Fibroblast of lung (primary cell): ENCODE results near the gene EMC9. TPM values are rescaled to one million over a fixed set of nuclear protein-coding genes. Genes with fewer than 3 reads are reported as not detected.

Experiments used
- DNase-seq, 2 donors: peaks; one replicate each; pipeline versions ENCODE4 v3.0.0 to v3.0.0-alpha.2; 2010; ENCODE audit warnings: low read depth in 2 of 2
- H2AFZ ChIP-seq: 2 replicates; pipeline ENCODE4 v1.5.1; 2012; ENCODE audit warnings: low read length, control low read depth, inconsistent platforms
- H3K27ac ChIP-seq: 2 replicates; pipeline ENCODE4 v1.5.1; 2011; ENCODE audit warnings: low read length, control low read depth; ENCODE audit not compliant: insufficient read depth
- H3K27me3 ChIP-seq: 2 replicates; pipeline ENCODE4 v1.5.1; 2011; ENCODE audit warnings: mild to moderate bottlenecking, low read length; ENCODE audit not compliant: control insufficient read depth, insufficient read depth
- H3K36me3 ChIP-seq: 2 replicates; pipeline ENCODE4 v1.5.1; 2011; ENCODE audit warnings: low read length; ENCODE audit not compliant: control insufficient read depth, insufficient read depth
- H3K4me1 ChIP-seq: 2 replicates; pipeline ENCODE4 v1.5.1; 2011; ENCODE audit warnings: low read length; ENCODE audit not compliant: control insufficient read depth, insufficient read depth; ENCODE audit errors: extremely low read depth
- H3K4me2 ChIP-seq: 2 replicates; pipeline ENCODE4 v1.5.1; 2011; ENCODE audit warnings: low read length, control low read depth; ENCODE audit not compliant: insufficient read depth; ENCODE audit errors: extremely low read depth
- H3K4me3 ChIP-seq, 4 experiments: fragments of 200-600 bp in 1 of 4; sonication (generic) in 1 of 4; replicated peaks in 1 of 4; 2 replicates each; pipeline ENCODE4 v1.5.1; 2011 to 2016; ENCODE audit warnings: low read length in 4 of 4, low read depth in 3 of 4, mild to moderate bottlenecking in 3 of 4, control low read depth in 2 of 4, inconsistent platforms in 1 of 4, mixed read lengths in 1 of 4; ENCODE audit not compliant: insufficient read depth in 1 of 4; ENCODE audit errors: control extremely low read depth in 1 of 4
- H3K79me2 ChIP-seq: 2 replicates; pipeline ENCODE4 v1.5.1; 2012; ENCODE audit warnings: mild to moderate bottlenecking, low read length, inconsistent platforms; ENCODE audit not compliant: control insufficient read depth, insufficient read depth
- H3K9ac ChIP-seq: 2 replicates; pipeline ENCODE4 v1.5.1; 2011; ENCODE audit warnings: mild to moderate bottlenecking, low read length, control low read depth; ENCODE audit not compliant: insufficient read depth
- H3K9me3 ChIP-seq: 2 replicates; pipeline ENCODE4 v1.5.1; 2012; ENCODE audit warnings: low read depth, low read length; ENCODE audit not compliant: control insufficient read depth, insufficient read depth
- H4K20me1 ChIP-seq: 2 replicates; pipeline ENCODE4 v1.5.1; 2011; ENCODE audit warnings: low read length; ENCODE audit not compliant: control insufficient read depth, insufficient read depth; ENCODE audit errors: extremely low read depth
- EZH2 ChIP-seq: IDR thresholded peaks from 2 replicates; pipeline ENCODE4 v1.5.1; 2012; ENCODE audit warnings: low read length, control low read depth, mild to moderate bottlenecking; ENCODE audit errors: missing control alignments
- polyA plus RNA-seq, 2 donors: library from polyadenylated mRNA; depleted of rRNA in 1 of 2; stranded (reverse) in 1 of 2; unstranded in 1 of 2; fragments of >200 nt; gene quantifications; 2 replicates each; pipeline ENCODE4 v1.2.1, GENCODE V29; 2011 to 2012; ENCODE audit warnings: missing spikeins in 1 of 2
- total RNA-seq: library from RNA; depleted of rRNA; stranded (reverse); fragments of >200 nt; gene quantifications from 2 replicates; pipeline ENCODE4 v1.2.1, GENCODE V29; 2014
- TF ChIP-seq, protein P1 (sequence below), 2 donors: IDR thresholded peaks in 1 of 2; conservative IDR thresholded peaks in 1 of 2; 1 replicate in 1 of 2; 2 replicates in 1 of 2; pipeline ENCODE4 v1.5.1; 2011 to 2012; ENCODE audit warnings: low read length in 2 of 2, control low read depth in 1 of 2, inconsistent platforms in 1 of 2, low read depth in 1 of 2, mild to moderate bottlenecking in 1 of 2

Gene EMC9
- total and polyA plus RNA-seq, 2 donors (not counting 1 experiment from before 2014, with no cell fraction given), result 6.6 to 18.0 TPM

DNA sequence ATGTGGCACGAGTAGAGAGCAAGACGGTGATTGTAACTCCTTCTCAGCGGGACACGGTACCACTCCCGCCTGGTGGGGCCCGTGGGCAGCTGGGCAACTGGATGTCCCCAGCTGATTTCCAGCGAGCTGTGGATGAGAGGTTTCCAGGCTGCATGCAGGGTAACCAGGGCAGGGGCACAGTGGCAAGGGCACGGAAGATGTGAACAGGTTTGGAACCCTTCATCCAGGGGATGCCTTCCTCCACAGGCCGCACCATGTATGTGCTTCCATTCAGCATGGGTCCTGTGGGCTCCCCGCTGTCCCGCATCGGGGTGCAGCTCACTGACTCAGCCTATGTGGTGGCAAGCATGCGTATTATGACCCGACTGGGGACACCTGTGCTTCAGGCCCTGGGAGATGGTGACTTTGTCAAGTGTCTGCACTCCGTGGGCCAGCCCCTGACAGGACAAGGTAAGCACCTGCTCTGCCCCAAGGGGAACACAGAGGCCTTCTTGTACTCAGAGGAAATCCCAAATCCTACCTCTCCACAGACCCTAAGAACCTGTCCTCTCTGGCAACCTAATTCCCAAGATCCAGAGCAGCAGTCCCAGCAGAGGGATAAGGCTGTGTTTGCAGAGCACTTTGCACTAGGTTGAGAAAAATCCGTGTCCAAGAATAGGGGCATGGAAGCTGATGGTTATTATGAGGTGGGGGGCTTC is 43.0 kb downstream of the EMC9 start:
- TF ChIP-seq EZH2, result no peak
- TF ChIP-seq, protein P1, sequence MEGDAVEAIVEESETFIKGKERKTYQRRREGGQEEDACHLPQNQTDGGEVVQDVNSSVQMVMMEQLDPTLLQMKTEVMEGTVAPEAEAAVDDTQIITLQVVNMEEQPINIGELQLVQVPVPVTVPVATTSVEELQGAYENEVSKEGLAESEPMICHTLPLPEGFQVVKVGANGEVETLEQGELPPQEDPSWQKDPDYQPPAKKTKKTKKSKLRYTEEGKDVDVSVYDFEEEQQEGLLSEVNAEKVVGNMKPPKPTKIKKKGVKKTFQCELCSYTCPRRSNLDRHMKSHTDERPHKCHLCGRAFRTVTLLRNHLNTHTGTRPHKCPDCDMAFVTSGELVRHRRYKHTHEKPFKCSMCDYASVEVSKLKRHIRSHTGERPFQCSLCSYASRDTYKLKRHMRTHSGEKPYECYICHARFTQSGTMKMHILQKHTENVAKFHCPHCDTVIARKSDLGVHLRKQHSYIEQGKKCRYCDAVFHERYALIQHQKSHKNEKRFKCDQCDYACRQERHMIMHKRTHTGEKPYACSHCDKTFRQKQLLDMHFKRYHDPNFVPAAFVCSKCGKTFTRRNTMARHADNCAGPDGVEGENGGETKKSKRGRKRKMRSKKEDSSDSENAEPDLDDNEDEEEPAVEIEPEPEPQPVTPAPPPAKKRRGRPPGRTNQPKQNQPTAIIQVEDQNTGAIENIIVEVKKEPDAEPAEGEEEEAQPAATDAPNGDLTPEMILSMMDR (conservative IDR thresholded peaks at IDR 0.05 in 1 of 2, IDR thresholded peaks at IDR 0.05 in 1 of 2; ENCODE audit: low read depth in 1 of 2, low read length in 2 of 2), result no peak
- Histone ChIP-seq H3K9me3 (no peaks in the 10 kb centered on the region), H3K27me3 (no peaks in the 10 kb centered on the region), H3K27ac (no peak overlapping the region), H3K4me3 (no peak overlapping the region), H3K4me1 (peaks cover 2% of the 10 kb centered on the region), H4K20me1 (no peaks in the 10 kb centered on the region), H3K4me2 (no peak overlapping the region), H3K36me3 (peaks cover 2% of the 10 kb centered on the region), H2AFZ (no peak overlapping the region), H3K9ac (no peak overlapping the region), H3K79me2 (no peaks in the 10 kb centered on the region)
- DNase-seq, result no peak

DNA sequence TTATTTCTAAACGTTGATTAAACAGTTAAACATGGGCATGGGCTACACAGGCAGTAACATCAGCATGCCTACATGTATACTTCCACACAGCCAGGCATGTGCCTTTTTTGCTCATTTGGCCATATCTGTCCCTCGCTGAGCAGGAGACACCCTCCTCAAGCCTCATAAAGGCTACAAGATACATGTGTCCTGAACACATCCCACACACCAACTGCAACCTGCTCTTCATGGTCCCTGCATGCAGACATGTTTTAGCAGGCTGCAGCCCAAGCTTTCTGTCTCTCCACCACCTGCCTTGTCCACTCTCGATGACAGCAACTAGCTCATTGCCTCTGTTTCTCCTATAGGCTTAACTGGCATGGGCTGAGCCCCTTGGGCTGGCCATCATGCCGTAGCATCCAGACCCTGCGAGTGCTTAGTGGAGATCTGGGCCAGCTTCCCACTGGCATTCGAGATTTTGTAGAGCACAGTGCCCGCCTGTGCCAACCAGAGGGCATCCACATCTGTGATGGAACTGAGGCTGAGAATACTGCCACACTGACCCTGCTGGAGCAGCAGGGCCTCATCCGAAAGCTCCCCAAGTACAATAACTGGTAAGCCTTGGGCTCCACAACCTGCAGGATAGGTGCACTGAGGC is 44.7 kb downstream of the EMC9 start:
- no peak for DNase-seq
- Histone ChIP-seq H3K4me2 (no peak overlapping the region), H3K79me2 (no peaks in the 10 kb centered on the region), H2AFZ (no peak overlapping the region), H3K9ac (no peak overlapping the region), H3K27me3 (no peaks in the 10 kb centered on the region), H3K4me1 (peaks cover 2% of the 10 kb centered on the region), H3K27ac (no peak overlapping the region), H3K4me3 (no peak overlapping the region), H4K20me1 (no peaks in the 10 kb centered on the region), H3K9me3 (no peaks in the 10 kb centered on the region), H3K36me3 (peaks cover 2% of the 10 kb centered on the region)
- TF ChIP-seq, protein P1 (conservative IDR thresholded peaks at IDR 0.05 in 1 of 2, IDR thresholded peaks at IDR 0.05 in 1 of 2; ENCODE audit: low read depth in 1 of 2, low read length in 2 of 2), result no peak
- TF ChIP-seq EZH2, result no peak

DNA sequence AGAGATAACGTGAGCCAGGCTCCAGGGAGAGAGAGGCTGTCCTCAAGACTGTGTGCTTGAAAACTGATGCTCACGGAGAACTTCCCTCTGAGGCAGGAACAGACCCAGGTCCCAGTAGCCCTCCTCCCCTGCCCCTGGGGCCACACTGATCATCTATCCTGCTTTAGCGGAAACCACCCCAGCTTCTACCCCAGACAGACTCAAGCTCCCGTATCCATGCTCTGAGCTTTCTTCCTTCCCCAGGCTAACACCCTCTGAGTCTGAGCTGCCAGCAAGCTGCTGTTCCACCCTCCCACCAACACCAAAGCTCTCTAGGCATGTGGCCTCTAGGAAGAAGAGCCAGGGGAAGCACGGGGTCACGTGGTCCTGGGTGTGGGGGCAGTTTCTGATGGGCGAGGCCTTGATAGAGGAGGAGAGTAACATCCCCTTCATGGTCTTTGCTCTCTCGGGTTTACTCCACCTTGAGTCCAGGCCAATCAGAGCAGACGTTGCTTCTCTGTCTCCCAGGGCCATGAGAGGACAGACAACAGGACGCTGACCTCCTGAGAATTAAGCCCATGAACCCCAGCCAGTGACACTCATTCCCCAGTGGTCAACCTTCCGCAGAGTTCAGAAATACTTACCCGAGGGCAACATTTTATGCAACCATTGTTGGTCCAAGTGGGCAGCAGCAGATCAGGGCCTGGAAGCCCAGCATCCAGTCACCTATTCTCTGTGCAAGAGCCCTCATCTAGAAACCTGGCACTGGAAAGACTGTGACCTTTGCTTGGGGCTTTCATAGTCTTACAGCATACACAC is 45.9 kb downstream of the EMC9 start:
- Histone ChIP-seq H3K4me3 (peak overlapping the region; percentile 66 to 91 (median 84)), H4K20me1 (no peaks in the 10 kb centered on the region), H3K27ac (peak overlapping the region; percentile 64)

More for the DNA sequence above, 45.9 kb downstream of the EMC9 start:
- no peak for TF ChIP-seq EZH2
- TF ChIP-seq, protein P1 (conservative IDR thresholded peaks at IDR 0.05 in 1 of 2, IDR thresholded peaks at IDR 0.05 in 1 of 2; ENCODE audit: low read depth in 1 of 2, low read length in 2 of 2), result no peak
- Histone ChIP-seq H3K27me3 (no peaks in the 10 kb centered on the region), H3K79me2 (no peaks in the 10 kb centered on the region), H3K36me3 (peaks cover 2% of the 10 kb centered on the region), H3K9me3 (no peaks in the 10 kb centered on the region), H3K9ac (no peak overlapping the region), H2AFZ (peak overlapping the region; percentile 6), H3K4me1 (peaks cover 2% of the 10 kb centered on the region), H3K4me2 (peak overlapping the region; percentile 77)
- peak in 1 of 2 donors; percentile 62 for DNase-seq
